ENCODE results near the gene PDE4A. TPM values are rescaled to one million over a fixed set of nuclear protein-coding genes. Genes with fewer than 3 reads are reported as not detected.

PDE4A gene
- total and polyA plus RNA-seq, 4 donors: 0.90 to 2.3 (median 1.3) TPM

DNA sequence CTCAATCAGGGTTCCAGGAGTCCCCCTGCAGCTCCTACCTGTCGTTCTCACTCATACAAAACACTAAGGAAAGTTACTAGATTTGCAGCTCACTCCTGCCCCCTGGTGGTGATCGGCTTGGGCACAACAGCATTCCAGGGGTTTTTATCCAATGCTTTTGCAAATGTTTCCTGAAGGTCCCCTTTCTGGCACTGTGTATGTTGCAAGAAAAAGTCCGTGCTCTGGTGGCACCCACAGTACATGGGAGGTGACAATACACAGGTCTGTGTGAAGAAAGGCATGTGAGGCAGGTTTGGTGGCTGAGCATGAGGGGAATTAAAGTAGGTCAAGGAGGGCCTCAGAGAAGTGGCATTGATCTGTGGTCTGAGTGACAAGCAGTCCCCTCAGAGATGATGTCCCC lies 31.4 kb upstream of the PDE4A start:
- Histone ChIP-seq H3K27ac (ENCODE audit: low read depth in 1 of 2, low read length in 2 of 2) (no peak overlapping the region), H3K4me1 (ENCODE audit: control insufficient read depth in 4 of 4, insufficient read depth in 4 of 4, low read length in 3 of 4) (peaks cover 0 to 6% (median 2%) of the 10 kb centered on the region in 4 donors), H3K27me3 (ENCODE audit: control insufficient read depth in 4 of 4, insufficient read depth in 4 of 4, low read length in 3 of 4) (no peaks in the 10 kb centered on the region), H3K4me3 (ENCODE audit: low read depth in 1 of 3, low read length in 3 of 3) (no peak overlapping the region), H3K36me3 (ENCODE audit: control insufficient read depth in 4 of 4, insufficient read depth in 3 of 4, low read depth in 1 of 4, low read length in 3 of 4) (peaks cover 9 to 29% (median 17%) of the 10 kb centered on the region in 4 donors), H3K9ac (ENCODE audit: low read depth in 1 of 2, low read length in 2 of 2) (no peak overlapping the region), H3K9me3 (ENCODE audit: control insufficient read depth in 4 of 4, low read length in 3 of 4) (no peaks in the 10 kb centered on the region)
- 0% methylated on average over 3 of the region's 3 CpGs for WGBS
- DNase-seq (ENCODE audit: low spot score): peak; percentile 98
- TF ChIP-seq EGR1 (IDR thresholded peaks at IDR 0.05; ENCODE audit: low read depth in 2 of 2) (no peak), YY1 (IDR thresholded peaks at IDR 0.05) (no peak), FOXA2 (IDR thresholded peaks at IDR 0.05) (no peak), FOXA1 (IDR thresholded peaks at IDR 0.05) (no peak), SP1 (IDR thresholded peaks at IDR 0.05) (peak; percentile 27), HNF4G (IDR thresholded peaks at IDR 0.05) (no peak), JUND (IDR thresholded peaks at IDR 0.05) (no peak), NR2F2 (IDR thresholded peaks at IDR 0.05) (no peak), GABPA (IDR thresholded peaks at IDR 0.05 in 1 of 2, conservative IDR thresholded peaks at IDR 0.05 in 1 of 2) (no peak), RAD21 (IDR thresholded peaks at IDR 0.05) (peak; percentile 94 to 95), TAF1 (conservative IDR thresholded peaks at IDR 0.05) (no peak), HNF4A (conservative IDR thresholded peaks at IDR 0.05) (no peak), RXRA (IDR thresholded peaks at IDR 0.05) (peak in 1 of 2 donors; percentile 33)
- TF ChIP-seq, protein P1, sequence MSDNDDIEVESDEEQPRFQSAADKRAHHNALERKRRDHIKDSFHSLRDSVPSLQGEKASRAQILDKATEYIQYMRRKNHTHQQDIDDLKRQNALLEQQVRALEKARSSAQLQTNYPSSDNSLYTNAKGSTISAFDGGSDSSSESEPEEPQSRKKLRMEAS (IDR thresholded peaks at IDR 0.05): no peak
- TF ChIP-seq, protein P2, sequence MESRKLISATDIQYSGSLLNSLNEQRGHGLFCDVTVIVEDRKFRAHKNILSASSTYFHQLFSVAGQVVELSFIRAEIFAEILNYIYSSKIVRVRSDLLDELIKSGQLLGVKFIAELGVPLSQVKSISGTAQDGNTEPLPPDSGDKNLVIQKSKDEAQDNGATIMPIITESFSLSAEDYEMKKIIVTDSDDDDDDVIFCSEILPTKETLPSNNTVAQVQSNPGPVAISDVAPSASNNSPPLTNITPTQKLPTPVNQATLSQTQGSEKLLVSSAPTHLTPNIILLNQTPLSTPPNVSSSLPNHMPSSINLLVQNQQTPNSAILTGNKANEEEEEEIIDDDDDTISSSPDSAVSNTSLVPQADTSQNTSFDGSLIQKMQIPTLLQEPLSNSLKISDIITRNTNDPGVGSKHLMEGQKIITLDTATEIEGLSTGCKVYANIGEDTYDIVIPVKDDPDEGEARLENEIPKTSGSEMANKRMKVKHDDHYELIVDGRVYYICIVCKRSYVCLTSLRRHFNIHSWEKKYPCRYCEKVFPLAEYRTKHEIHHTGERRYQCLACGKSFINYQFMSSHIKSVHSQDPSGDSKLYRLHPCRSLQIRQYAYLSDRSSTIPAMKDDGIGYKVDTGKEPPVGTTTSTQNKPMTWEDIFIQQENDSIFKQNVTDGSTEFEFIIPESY (IDR thresholded peaks at IDR 0.05): no peak
- TF ChIP-seq, protein P3, sequence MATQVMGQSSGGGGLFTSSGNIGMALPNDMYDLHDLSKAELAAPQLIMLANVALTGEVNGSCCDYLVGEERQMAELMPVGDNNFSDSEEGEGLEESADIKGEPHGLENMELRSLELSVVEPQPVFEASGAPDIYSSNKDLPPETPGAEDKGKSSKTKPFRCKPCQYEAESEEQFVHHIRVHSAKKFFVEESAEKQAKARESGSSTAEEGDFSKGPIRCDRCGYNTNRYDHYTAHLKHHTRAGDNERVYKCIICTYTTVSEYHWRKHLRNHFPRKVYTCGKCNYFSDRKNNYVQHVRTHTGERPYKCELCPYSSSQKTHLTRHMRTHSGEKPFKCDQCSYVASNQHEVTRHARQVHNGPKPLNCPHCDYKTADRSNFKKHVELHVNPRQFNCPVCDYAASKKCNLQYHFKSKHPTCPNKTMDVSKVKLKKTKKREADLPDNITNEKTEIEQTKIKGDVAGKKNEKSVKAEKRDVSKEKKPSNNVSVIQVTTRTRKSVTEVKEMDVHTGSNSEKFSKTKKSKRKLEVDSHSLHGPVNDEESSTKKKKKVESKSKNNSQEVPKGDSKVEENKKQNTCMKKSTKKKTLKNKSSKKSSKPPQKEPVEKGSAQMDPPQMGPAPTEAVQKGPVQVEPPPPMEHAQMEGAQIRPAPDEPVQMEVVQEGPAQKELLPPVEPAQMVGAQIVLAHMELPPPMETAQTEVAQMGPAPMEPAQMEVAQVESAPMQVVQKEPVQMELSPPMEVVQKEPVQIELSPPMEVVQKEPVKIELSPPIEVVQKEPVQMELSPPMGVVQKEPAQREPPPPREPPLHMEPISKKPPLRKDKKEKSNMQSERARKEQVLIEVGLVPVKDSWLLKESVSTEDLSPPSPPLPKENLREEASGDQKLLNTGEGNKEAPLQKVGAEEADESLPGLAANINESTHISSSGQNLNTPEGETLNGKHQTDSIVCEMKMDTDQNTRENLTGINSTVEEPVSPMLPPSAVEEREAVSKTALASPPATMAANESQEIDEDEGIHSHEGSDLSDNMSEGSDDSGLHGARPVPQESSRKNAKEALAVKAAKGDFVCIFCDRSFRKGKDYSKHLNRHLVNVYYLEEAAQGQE (IDR thresholded peaks at IDR 0.05): no peak
- TF ChIP-seq, protein P4, sequence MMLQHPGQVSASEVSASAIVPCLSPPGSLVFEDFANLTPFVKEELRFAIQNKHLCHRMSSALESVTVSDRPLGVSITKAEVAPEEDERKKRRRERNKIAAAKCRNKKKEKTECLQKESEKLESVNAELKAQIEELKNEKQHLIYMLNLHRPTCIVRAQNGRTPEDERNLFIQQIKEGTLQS (IDR thresholded peaks at IDR 0.05): no peak
- TF ChIP-seq, protein P5, sequence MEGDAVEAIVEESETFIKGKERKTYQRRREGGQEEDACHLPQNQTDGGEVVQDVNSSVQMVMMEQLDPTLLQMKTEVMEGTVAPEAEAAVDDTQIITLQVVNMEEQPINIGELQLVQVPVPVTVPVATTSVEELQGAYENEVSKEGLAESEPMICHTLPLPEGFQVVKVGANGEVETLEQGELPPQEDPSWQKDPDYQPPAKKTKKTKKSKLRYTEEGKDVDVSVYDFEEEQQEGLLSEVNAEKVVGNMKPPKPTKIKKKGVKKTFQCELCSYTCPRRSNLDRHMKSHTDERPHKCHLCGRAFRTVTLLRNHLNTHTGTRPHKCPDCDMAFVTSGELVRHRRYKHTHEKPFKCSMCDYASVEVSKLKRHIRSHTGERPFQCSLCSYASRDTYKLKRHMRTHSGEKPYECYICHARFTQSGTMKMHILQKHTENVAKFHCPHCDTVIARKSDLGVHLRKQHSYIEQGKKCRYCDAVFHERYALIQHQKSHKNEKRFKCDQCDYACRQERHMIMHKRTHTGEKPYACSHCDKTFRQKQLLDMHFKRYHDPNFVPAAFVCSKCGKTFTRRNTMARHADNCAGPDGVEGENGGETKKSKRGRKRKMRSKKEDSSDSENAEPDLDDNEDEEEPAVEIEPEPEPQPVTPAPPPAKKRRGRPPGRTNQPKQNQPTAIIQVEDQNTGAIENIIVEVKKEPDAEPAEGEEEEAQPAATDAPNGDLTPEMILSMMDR (IDR thresholded peaks at IDR 0.05; ENCODE audit: low read depth, low read length, missing input control): peak; percentile 97
